DOHH2 (cell line): ENCODE data around the gene ALK.

Experiments used
- H3F3A ChIP-seq: fragments of 200-600 bp; sonication (generic), shearing (Covaris generic); 2 replicates; pipeline ENCODE4 v1.6.0; 2016; ENCODE audit warnings: antibody characterized with exemption, mild to moderate bottlenecking; ENCODE audit not compliant: control insufficient read depth, insufficient read depth
- H3K27ac ChIP-seq: fragments of 200-600 bp; sonication (generic); 2 replicates; pipeline ENCODE4 v1.5.1; 2014; ENCODE audit warnings: low read depth, mild to moderate bottlenecking, low read length, moderate library complexity
- H3K27me3 ChIP-seq: fragments of 200-600 bp; sonication (generic); 2 replicates; pipeline ENCODE4 v1.6.1; 2014; ENCODE audit warnings: mild to moderate bottlenecking, low read length, mixed read lengths; ENCODE audit not compliant: control insufficient read depth
- H3K36me3 ChIP-seq: fragments of 200-600 bp; sonication (generic); 2 replicates; pipeline ENCODE4 v1.6.1; 2014; ENCODE audit warnings: mild to moderate bottlenecking, low read length, moderate library complexity, mixed read lengths; ENCODE audit not compliant: control insufficient read depth
- H3K4me1 ChIP-seq: fragments of 200-600 bp; sonication (generic); 2 replicates; pipeline ENCODE4 v1.6.1; 2014; ENCODE audit warnings: mild to moderate bottlenecking, low read length, mixed read lengths; ENCODE audit not compliant: control insufficient read depth
- H3K4me2 ChIP-seq: fragments of 200-600 bp; sonication (generic); 2 replicates; pipeline ENCODE4 v1.6.0; 2014; ENCODE audit warnings: mild to moderate bottlenecking, low read length, moderate library complexity
- H3K4me3 ChIP-seq: fragments of 200-600 bp; sonication (generic); 2 replicates; pipeline ENCODE4 v1.5.1; 2014; ENCODE audit warnings: mild to moderate bottlenecking, low read length, mixed read lengths
- H3K79me2 ChIP-seq: fragments of 200-600 bp; sonication (generic); 2 replicates; pipeline ENCODE4 v1.6.1; 2014; ENCODE audit warnings: mild to moderate bottlenecking, low read length, mixed read lengths; ENCODE audit not compliant: control insufficient read depth
- H3K9me2 ChIP-seq: fragments of 200-600 bp; sonication (generic); replicated peaks from 2 replicates; pipeline ENCODE4 v1.6.1; 2014; ENCODE audit warnings: mild to moderate bottlenecking, low read length, mixed read lengths; ENCODE audit not compliant: control insufficient read depth
- H3K9me3 ChIP-seq: fragments of 200-600 bp; sonication (generic); 2 replicates; pipeline ENCODE4 v1.6.1; 2014; ENCODE audit warnings: antibody characterized with exemption, low read length, mixed read lengths; ENCODE audit not compliant: control insufficient read depth, insufficient read depth
- H4K20me1 ChIP-seq: fragments of 200-600 bp; sonication (generic); 2 replicates; pipeline ENCODE4 v1.6.0; 2014; ENCODE audit warnings: low read depth, mild to moderate bottlenecking, antibody characterized with exemption, low read length, moderate library complexity; ENCODE audit not compliant: control insufficient read depth, insufficient read depth
- CTCF ChIP-seq: fragments of 200-600 bp; sonication (generic); IDR thresholded peaks from one replicate; pipeline ENCODE4 v1.5.1; 2014; ENCODE audit warnings: antibody characterized with exemption, mild to moderate bottlenecking, low read depth, low read length; ENCODE audit not compliant: poor library complexity, severe bottlenecking
- EZH2phosphoT487 ChIP-seq: fragments of 200-600 bp; sonication (generic); IDR thresholded peaks from 2 replicates; pipeline ENCODE4 v1.6.1; 2017; ENCODE audit warnings: borderline replicate concordance, mild to moderate bottlenecking, antibody characterized with exemption, low read length, moderate library complexity, mixed read lengths

Gene ALK

GRCh38 chr2:29155578-29155977 lies 765.8 kb downstream of the ALK start:
- Histone ChIP-seq H4K20me1 (no peaks in the 10 kb centered on the region), H3K4me2 (no peak overlapping the region), H3K27me3 (peaks cover 7% of the 10 kb centered on the region; the same call in 1 of the 2 replicates), H3F3A (no peaks in the 10 kb centered on the region), H3K9me3 (no peaks in the 10 kb centered on the region), H3K79me2 (no peaks in the 10 kb centered on the region), H3K4me1 (no peaks in the 10 kb centered on the region), H3K4me3 (no peak overlapping the region), H3K9me2 (no peaks in the 10 kb centered on the region), H3K36me3 (no peaks in the 10 kb centered on the region), H3K27ac (no peak overlapping the region)
- no peak for TF ChIP-seq CTCF
- TF ChIP-seq EZH2phosphoT487 = no peak

- H3K9me3 ChIP-seq = no peaks in the 10 kb centered on the region
- no peaks in the 10 kb centered on the region for H3K79me2 ChIP-seq
- H3K4me2 ChIP-seq = no peak overlapping the region
- H3K9me2 ChIP-seq = no peaks in the 10 kb centered on the region
- H3K27ac ChIP-seq = no peak overlapping the region
- no peaks in the 10 kb centered on the region for H3F3A ChIP-seq
- no peaks in the 10 kb centered on the region for H4K20me1 ChIP-seq
- H3K36me3 ChIP-seq = no peaks in the 10 kb centered on the region
- TF ChIP-seq CTCF (no peak), EZH2phosphoT487 (no peak)
- no peak overlapping the region for H3K4me3 ChIP-seq
- peaks cover 10% of the 10 kb centered on the region for H3K27me3 ChIP-seq
- no peaks in the 10 kb centered on the region for H3K4me1 ChIP-seq
These were observed 766.8 kb downstream of the ALK start for GRCh38 chr2:29154610-29155009.

- no peaks in the 10 kb centered on the region for H4K20me1 ChIP-seq
- no peaks in the 10 kb centered on the region for H3K79me2 ChIP-seq
- no peaks in the 10 kb centered on the region for H3K9me3 ChIP-seq
- H3K4me3 ChIP-seq = no peak overlapping the region
- H3F3A ChIP-seq = no peaks in the 10 kb centered on the region
- H3K27ac ChIP-seq = no peak overlapping the region
- H3K36me3 ChIP-seq = no peaks in the 10 kb centered on the region
- no peak overlapping the region for H3K4me2 ChIP-seq
- peaks cover 3% of the 10 kb centered on the region for H3K27me3 ChIP-seq
- TF ChIP-seq EZH2phosphoT487 (no peak), CTCF (no peak)
- H3K9me2 ChIP-seq = no peaks in the 10 kb centered on the region
- H3K4me1 ChIP-seq = no peaks in the 10 kb centered on the region
These were observed 773.4 kb downstream of the ALK start for GRCh38 chr2:29147963-29148362.

- Histone ChIP-seq H3K79me2 (no peaks in the 10 kb centered on the region), H3K36me3 (no peaks in the 10 kb centered on the region), H3K4me1 (no peaks in the 10 kb centered on the region; the same call in 1 of the 2 replicates), H4K20me1 (no peaks in the 10 kb centered on the region), H3K9me2 (no peaks in the 10 kb centered on the region), H3K27ac (no peak overlapping the region), H3F3A (no peaks in the 10 kb centered on the region), H3K27me3 (peaks cover 3% of the 10 kb centered on the region), H3K9me3 (no peaks in the 10 kb centered on the region), H3K4me3 (no peak overlapping the region), H3K4me2 (no peak overlapping the region)
- TF ChIP-seq CTCF (no peak), EZH2phosphoT487 (no peak)
These were observed 775.2 kb downstream of the ALK start for GRCh38 chr2:29146197-29146596.
